Urinary bladder (tissue), 4 donors: ENCODE measurements around the gene RASAL1. TPM values are rescaled to one million over a fixed set of nuclear protein-coding genes. Genes with fewer than 3 reads are reported as not detected.

ENCODE experiments used
- DNase-seq: peaks from one replicate; pipeline ENCODE4 v3.0.0-alpha.2; 2015; ENCODE audit errors: extremely low spot score
- H3K27ac ChIP-seq: one replicate; pipeline ENCODE4 v1.5.1; 2013; ENCODE audit warnings: low read depth, mild to moderate bottlenecking, moderate library complexity
- H3K36me3 ChIP-seq: one replicate; pipeline ENCODE4 v1.6.1; 2013; ENCODE audit warnings: mild to moderate bottlenecking, moderate library complexity; ENCODE audit not compliant: insufficient read depth
- H3K4me1 ChIP-seq: one replicate; pipeline ENCODE4 v1.6.1; 2013; ENCODE audit warnings: mild to moderate bottlenecking, moderate library complexity; ENCODE audit not compliant: insufficient read depth
- H3K4me3 ChIP-seq: one replicate; pipeline ENCODE4 v1.5.1; 2013; ENCODE audit warnings: low read depth, low read length
- WGBS: extraction: QIAGEN DNeasy Blood & Tissue Kit; methylation state at CpG from one replicate; pipeline ENCODE4 v1.1.7; 2013; 5-methylcytosine and 5-hydroxymethylcytosine counted together
- polyA plus RNA-seq: library from polyadenylated mRNA; stranded (reverse); fragments of 200-250 nt; gene quantifications from one replicate; pipeline ENCODE4 v1.2.3, GENCODE V29; 2013
- total RNA-seq: library from RNA; depleted of rRNA; stranded (reverse); fragments of >200 nt; gene quantifications from one replicate; pipeline ENCODE4 v1.2.3, GENCODE V29; 2014
- donor health status: healthy with polysubstance abuse.
- donor health status: healthy.

RASAL1 gene
- total and polyA plus RNA-seq, 2 donors: 0.04 to 0.11 TPM

DNA sequence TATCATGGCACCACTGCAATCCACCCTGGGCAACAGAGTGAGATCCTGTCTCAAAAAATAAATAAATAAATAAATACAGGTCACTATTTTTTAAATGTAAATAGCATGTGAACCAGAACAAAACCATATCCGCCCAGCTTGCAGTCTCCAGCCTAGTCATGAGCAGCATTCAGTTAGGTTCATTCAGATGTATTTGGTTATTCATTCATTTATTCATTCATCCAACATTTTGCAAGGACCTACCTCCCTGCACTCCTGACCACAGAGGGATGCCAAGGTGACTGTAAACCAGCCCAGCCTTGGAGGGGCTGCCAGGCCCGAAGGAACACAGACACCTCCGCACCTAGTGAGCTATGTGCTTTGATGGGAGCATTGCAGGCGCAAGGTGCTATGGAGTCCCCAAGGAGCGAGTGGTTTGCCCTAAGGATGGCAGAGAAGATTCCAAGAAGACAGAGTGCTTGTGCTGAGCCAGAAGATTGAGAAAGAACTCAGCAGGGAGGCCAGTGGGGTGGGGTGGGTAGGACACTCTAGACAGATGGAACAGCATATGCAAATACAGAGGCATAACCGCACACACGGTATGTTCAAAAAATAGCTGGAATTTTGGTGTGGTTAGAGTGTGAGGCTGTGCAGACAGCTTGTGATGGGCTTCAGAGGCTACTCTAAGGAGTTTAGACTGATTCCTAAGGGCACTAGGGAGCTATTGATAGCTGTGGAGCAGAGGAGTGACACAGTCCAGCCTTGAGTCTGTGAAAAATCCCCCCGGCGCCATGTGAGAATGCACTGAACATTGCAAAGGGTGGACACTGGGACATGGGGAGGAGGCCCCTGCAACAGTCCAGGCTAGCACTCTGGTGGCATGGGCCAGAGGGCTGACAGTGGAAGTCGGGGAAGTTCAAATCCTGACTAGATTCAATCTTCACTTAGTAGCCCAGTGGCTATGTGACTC lies 67.3 kb downstream of the RASAL1 start:
- H3K36me3 ChIP-seq: no peaks in the 10 kb centered on the region
- WGBS: 89% methylated on average over 10 of the region's 10 CpGs
- H3K27ac ChIP-seq: no peak overlapping the region
- DNase-seq: no peak
- no peak overlapping the region for H3K4me3 ChIP-seq
- no peaks in the 10 kb centered on the region for H3K4me1 ChIP-seq

DNA sequence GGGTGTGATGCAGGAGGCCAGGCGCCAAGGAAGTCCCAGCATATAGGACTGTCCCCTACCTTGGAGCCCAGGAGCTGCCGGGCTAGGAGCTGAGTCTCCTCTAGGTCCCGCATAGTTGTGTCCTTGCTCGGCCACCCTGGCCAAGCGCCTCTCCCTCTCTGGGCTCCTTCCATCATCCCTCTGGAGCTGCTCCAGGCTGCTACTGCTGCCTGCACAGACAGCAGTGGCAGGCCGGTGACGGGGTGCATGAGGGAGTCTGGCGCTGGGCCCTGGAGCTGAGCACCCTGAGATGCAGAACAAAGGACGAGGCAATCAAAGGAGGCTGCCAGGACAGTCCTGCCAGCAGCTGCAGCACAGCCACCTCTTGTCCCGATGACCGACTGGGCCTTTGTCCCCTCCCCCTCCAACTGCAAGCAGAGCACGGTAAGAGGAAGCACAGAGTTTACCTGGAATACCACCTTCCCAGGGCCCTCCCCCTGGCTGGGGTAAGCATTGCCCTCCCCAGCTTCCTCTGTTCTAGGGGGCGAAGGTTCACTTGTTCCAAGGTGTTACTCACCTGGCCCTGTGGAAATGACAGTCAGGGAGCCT lies 68.7 kb downstream of the RASAL1 start:
- H3K4me3 ChIP-seq: no peak overlapping the region
- no peak overlapping the region for H3K27ac ChIP-seq
- DNase-seq: no peak
- no peaks in the 10 kb centered on the region for H3K4me1 ChIP-seq
- WGBS: 56% methylated on average over 13 of the region's 13 CpGs
- no peaks in the 10 kb centered on the region for H3K36me3 ChIP-seq

GRCh38 chr12:113065126-113066007 lies 70.2 kb downstream of the RASAL1 start:
- H3K36me3 ChIP-seq: no peaks in the 10 kb centered on the region
- H3K27ac ChIP-seq: no peak overlapping the region
- H3K4me3 ChIP-seq: no peak overlapping the region
- WGBS: 19% methylated on average over 31 of the region's 31 CpGs
- H3K4me1 ChIP-seq: no peaks in the 10 kb centered on the region
- no peak for DNase-seq

- WGBS: 54% methylated on average over 5 of the region's 5 CpGs
- Histone ChIP-seq H3K27ac (no peak overlapping the region), H3K4me3 (no peak overlapping the region), H3K4me1 (no peaks in the 10 kb centered on the region), H3K36me3 (no peaks in the 10 kb centered on the region)
- no peak for DNase-seq
Measured at GRCh38 chr12:113064395-113065125, 71.0 kb downstream of the RASAL1 start.

- no peaks in the 10 kb centered on the region for H3K4me1 ChIP-seq
- no peaks in the 10 kb centered on the region for H3K36me3 ChIP-seq
- no peak overlapping the region for H3K27ac ChIP-seq
- WGBS: 80% methylated on average over 9 of the region's 9 CpGs
- H3K4me3 ChIP-seq: no peak overlapping the region
- DNase-seq: no peak
Measured at GRCh38 chr12:113063396-113064350, 71.9 kb downstream of the RASAL1 start.

DNA sequence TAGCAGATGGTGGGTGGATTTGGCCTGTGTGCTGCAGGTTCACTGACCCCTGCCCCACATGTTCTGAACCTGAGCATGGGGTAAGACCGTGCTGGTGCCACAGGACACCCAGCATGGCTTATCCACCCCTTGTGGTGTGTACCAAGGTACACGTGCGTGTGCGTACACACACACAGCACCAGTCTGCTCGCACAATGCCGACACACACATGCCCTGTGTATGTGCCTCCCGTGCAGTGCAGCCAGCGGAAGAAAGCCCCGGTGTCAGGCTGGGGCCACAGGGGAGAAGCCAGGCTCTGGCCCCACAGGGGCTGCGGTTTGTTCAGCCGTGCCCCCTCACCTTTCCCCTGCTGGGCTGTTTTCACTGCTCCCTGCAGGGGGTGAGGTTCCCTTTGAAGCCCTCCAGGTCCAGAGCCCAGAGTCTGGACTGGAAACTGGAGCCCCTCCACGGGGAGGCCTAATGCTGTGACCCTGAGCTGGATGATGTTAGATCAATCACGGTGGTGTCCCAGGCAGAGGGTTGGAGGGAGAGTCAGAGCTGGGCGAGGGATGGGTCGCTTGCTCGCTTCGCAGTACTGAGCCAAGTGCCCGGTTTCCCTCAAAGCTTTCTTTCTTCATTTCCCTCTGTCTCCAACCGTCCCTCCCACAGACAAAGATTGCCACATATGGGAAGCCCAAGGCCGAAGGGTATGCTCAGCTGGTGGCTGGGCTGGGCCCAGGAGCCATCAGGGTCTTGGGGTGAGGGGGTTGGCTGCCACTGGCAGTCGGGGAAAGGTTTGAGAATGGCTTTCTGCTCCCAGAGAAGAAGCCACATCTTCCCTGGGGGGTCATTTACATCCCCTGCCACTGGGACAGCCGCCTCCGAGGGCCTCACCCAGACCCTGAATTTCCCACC lies 72.8 kb downstream of the RASAL1 start:
- no peak for DNase-seq
- H3K36me3 ChIP-seq: no peaks in the 10 kb centered on the region
- H3K4me1 ChIP-seq: no peaks in the 10 kb centered on the region
- H3K27ac ChIP-seq: no peak overlapping the region
- 59% methylated on average over 23 of the region's 23 CpGs for WGBS
- H3K4me3 ChIP-seq: no peak overlapping the region

DNA sequence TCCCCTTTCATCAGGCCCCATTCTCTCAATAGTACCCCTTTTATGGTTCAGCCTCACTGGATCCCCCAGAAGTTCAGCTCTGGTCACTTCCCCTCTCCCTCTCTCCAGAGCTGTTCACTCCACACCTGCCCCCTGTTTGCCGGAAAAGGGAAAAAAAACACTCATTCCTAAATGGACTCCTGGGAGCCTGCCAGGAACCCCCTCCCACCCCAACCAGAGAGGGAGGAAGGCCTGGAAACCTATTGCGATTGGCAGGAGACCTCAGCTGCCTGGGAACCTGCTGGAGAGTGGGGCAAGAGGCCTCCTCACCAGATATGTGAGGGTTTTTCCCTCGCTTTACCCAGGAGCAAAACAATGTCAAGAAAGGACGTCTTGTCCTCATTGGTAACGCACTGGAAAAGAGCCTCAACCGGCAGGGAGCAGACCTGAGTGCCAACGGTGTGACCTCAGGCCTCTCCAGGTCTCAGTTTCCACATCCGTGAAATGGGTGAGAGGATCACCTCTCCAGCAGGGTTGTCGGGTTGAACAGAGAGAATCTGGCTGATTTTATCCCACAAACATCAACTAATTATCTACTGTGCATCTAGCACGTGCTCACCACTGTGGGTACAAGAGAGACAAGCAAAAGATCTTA lies 74.4 kb downstream of the RASAL1 start:
- no peak overlapping the region for H3K4me3 ChIP-seq
- no peak overlapping the region for H3K27ac ChIP-seq
- no peaks in the 10 kb centered on the region for H3K36me3 ChIP-seq
- WGBS: 62% methylated on average over 10 of the region's 10 CpGs
- H3K4me1 ChIP-seq: no peaks in the 10 kb centered on the region
- no peak for DNase-seq

GRCh38 chr12:113060336-113060960 lies 75.1 kb downstream of the RASAL1 start:
- DNase-seq: no peak
- no peak overlapping the region for H3K27ac ChIP-seq
- no peaks in the 10 kb centered on the region for H3K4me1 ChIP-seq
- H3K36me3 ChIP-seq: no peaks in the 10 kb centered on the region
- H3K4me3 ChIP-seq: no peak overlapping the region
- WGBS: 85% methylated on average over 7 of the region's 7 CpGs

- Histone ChIP-seq H3K27ac (no peak overlapping the region), H3K36me3 (no peaks in the 10 kb centered on the region), H3K4me1 (no peaks in the 10 kb centered on the region), H3K4me3 (no peak overlapping the region)
- DNase-seq: no peak
- 89% methylated on average over 8 of the region's 8 CpGs for WGBS
Measured at GRCh38 chr12:113059071-113059595, 76.4 kb downstream of the RASAL1 start.

- Histone ChIP-seq H3K4me1 (no peaks in the 10 kb centered on the region), H3K4me3 (no peak overlapping the region), H3K36me3 (no peaks in the 10 kb centered on the region), H3K27ac (no peak overlapping the region)
- no peak for DNase-seq
- WGBS: 93% methylated on average over 1 of the region's 1 CpG
Measured at GRCh38 chr12:113058553-113058952, 77.0 kb downstream of the RASAL1 start.
